HS-5 (cell line): ENCODE measurements around the gene FMNL3.

ENCODE experiments used
- DNase-seq: peaks from one replicate; pipeline ENCODE4 v3.0.0-alpha.2; 2012; ENCODE audit warnings: low read depth

FMNL3 gene

DNA sequence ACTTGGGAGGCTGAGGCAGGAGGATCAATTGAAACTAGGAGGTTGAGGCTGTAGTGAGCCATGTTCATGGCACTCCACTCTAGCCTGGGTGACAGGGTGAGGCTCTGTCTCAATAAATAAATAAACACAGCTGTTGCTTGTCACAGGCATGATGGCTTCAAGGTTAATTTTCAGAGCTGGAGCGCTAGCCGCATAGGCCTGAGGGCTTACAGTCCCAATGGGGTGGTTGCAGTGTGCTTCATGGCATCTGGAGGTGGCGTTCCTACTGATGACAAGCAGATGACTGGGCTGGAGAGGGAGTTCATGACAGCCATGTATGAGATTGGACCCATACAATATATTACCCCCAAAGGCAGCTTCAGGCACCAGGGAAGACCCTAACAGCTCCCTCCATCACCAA lies 1.6 kb upstream of the FMNL3 start:
- no peak for DNase-seq

DNA sequence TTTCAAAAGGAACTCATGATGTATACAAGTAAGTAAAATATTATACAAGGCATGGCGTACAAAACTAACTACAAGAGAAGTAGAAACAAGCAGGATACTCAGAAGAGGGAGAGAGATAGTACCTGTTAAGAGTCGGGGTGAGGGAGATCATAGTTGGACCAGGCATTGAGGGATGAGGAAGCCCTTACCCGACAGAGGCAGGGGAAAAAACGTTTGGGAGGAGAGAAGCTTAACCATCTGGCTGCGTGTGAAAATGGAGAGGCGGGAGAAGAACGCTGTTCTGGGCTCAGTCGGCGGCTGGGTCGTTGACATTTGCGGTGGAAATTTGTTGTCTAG lies 575 bp upstream of the FMNL3 start:
- no peak for DNase-seq

DNA sequence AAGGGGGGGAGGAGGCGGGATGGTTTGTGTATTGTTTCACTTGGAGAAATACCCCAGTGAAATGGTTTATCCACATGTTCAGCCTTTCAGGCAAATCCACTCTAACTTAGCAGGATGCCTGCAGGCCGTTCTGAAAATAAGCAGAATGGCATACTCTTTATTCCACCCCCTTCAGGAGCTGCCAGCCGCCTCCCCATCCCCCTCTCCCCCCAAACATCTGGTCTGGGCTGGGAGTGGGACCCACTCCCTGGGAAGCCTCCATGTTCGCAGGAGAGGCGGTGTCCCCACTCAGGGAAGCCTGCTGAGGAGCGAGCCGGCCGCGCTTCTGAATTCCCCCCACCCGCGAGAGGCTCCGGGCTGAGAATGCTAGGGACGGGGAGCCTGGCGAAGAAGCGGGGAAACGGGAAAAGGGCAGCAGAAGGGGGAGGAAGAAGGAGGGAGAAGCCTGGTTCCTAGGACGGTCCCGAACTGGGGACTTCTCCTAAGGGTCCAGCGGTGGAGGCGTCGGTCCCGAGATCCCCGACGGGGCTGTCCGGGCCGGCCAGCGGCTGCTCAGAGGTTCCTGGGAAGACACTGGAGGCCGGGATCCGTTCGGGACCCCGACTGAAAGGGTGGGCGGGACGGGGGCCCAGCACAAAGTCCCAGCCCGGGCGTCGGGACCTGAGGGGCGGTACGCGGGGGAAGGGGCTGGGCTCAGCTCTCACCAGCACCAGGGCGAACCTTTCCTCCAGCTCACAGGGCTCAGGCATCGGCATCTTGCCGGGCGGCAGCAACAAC lies 666 bp downstream of the FMNL3 start:
- DNase-seq: peak; percentile 4

DNA sequence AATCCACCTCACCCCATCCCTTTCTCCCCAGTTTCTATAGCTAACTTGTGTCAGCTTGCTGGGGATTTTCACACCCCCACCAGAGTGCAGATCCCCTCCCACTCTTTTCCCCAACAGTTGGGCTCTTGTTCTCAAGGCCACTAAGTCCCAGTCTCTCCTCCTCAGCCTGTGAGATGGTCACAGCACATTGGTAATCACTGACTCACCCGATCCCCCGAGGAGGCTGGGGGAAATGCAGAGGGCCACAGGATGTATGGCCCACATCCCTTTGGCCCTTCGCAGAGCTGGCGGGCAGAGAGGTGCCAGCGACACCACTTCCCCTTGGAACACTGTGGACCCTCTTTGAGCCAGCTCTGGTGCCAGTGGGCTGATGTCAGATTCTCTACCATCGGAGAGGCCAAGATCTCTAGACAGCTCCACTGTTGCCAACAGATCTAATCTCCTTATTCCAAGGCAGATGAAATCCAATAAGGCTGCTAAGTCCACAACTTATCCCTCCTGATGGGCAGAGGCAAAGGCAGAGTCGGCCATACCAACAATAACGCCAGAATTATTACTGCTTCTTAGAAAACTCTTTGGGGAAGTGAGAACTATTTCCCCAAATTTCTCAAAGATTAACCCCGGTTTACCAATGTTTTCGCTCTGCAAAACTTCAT lies 1.6 kb downstream of the FMNL3 start:
- peak; percentile 43 for DNase-seq

DNA sequence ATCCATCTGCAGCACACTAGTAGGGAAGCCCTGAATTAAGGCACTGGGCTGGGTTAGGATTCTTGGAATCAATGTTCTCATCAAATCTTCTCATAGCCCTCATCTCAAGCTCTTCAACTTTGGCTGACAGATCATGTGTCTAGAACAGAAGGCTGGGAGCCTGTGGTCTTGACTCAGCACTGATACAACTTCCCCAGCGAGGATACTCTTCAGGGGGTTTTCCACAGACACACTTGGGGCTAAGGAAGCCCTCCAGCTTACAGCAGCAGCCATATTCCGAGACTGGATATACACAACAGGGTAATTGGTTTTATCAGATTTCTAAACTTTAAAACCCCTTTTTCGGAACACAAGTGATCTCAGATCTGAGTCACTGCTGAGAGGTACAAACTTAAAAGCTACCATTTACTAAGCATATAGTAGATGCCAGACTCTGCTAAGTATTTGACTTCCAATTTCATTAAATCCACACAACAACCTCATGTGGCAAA lies 3.5 kb downstream of the FMNL3 start:
- peak; percentile 51 for DNase-seq

DNA sequence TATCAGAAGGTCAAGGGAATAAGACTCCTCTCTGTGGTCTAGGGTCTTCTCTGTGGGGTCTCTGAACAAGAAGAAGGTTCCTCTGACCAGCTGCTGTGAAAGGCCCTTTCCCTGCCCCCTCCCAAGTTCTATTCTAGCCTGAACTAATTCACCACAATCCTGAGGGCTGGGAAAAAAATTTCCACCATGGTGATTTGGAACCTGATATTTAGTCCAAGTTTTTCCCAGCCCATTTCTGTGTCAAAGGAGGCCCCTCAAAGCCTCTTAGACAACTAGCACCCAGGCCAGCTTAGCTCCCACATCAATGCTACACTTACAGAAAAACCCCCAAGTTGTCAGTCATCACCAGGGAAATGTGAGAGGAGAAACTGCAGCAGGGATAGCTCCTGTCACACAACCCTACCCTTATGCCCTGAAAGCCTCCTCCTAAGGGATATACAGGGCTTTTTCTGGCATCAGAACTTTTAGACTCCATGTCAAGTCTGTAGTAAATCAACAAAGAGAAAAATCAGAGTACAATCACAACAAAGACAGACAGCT lies 4.5 kb downstream of the FMNL3 start:
- DNase-seq: no peak

DNA sequence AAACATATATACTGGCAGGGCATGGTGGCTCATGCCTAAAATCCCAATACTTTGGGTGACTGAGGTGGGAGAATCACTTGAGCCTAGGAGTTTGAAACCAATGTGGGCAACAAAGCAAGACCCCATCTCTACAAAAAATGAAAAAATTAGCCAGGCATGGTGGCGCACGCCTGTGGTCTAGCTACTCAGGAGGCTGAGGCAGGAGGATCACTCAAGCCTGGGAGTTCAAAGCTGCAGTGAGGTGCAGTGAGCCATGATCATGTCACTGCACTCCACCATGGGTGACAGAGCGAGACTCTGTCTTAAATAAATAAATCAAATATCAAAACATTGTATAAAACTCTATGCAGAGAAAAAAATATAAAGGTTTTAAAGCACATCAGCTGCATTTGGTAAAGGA lies 5.2 kb downstream of the FMNL3 start:
- no peak for DNase-seq

DNA sequence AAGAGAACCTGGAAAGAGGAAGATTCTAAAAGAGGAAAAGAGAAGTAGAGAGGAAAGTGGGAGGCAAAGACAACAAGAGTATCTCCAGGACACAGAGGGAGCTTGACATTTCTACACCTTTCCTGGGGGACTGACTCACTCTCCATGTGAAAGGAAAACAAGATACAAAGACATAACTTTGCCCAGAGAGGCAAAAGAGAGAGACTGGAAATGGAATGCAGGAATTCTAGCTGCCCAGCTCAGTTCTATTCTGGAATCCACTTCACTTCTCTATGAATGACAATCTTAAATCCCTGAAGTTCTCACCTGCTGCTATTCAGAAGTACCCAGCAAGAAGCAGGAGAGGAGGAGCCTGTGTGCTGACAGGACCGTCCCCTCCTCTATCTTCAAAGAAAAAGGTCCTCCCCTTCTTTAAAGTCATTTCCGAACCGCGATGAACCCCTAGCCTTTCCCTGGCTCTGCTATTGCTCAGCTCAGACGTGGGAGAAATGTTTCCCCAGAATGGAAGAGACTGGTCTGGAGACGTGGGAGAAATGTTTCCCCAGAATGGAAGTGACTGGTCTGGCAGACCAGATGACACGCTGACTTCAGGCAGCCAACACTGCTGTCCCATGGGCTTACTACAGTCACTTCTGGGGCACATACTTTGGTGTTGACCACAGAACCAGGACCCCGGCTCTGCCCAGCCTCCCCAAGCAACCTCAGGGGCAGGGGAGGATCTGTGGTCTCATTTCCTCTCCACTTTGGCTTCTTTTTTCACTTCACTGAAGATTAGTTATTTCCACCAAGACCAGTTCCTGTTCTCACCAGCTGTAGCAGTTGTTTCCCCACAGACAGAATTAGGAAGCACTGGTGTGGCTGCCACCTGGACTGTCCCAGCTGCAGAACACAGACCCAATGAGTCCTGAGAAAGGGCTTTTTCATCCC lies 8.3 kb downstream of the FMNL3 start:
- DNase-seq: peak; percentile 25

DNA sequence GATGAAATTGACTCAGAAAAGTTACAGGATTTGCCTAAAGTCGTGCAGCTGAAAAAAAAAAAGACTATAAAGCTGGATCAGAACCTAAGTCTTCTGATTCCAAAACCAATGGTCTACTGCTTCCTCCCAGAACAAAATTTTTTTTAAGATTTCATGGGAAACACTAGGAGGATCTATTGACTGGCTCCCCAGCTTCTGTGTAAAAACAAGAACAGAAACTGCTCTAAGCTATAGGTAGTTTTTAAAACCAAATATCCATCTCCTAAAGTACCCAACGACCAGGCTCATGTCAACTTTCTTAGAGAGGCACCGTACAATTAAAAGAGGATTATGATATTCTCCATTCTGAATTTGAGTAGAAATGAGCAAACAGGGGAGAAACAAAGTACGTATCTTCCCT lies 9.4 kb downstream of the FMNL3 start:
- no peak for DNase-seq

DNA sequence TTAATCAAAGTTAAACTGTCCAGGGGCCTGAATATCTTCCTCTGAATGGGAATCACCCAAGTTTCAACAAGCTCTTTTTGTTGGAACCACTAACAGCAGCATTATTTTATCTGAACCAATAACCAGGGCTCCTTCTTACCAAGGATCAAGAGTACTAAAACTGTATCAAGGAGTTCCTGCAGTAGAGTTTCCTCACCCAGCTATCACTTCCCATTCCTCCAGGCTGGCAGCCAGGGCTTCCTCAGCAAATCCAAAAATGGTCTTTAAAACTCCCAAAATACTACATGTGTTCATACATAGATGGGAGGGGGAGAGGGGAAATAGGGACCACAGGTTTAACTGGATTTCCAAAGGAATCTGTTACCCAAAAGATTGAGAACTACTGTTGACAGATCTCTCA lies 10.5 kb downstream of the FMNL3 start:
- no peak for DNase-seq

DNA sequence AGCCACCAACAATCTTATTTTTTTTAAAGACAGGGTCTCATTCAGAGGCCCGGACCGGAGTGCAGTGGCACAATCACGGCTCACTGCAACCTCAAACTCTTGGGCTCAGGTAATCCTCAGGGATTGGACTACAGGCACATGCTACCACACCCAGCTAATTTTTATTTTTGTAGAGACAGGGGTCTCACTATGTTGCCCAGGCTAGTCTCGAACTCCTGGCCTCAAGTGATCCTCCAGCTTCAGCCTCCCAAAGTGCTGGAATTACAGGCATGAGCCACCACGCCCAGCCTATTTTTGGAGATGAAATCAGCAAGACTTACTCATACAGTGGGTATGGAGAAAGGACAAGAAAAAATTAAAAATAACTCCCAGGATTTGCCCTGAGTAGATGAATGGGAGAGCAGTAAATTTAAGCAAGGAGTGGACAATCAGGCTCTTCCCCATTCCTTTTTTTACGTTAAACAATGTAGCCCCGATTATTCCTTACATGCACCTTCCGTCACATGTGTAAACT lies 13.2 kb downstream of the FMNL3 start:
- DNase-seq: no peak

DNA sequence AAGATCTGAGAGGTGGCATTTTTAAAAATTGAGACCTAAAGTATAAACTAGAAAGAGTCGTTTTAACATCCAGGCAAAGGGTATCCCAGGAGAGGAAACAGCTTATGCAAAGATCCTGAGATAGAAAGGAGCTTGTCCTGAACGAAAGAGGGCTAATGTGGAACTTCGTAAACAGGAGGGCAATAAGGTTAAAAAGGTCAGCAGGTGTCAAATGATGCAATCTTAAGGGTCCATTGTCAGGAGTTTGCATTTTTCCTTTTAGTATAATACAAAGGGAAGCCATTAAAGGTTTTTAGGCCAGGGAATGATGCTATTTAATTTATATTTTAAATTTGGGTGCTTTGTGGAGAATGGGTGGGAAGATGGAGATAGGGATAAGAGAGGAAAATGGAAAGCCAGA lies 14.4 kb downstream of the FMNL3 start:
- no peak for DNase-seq

DNA sequence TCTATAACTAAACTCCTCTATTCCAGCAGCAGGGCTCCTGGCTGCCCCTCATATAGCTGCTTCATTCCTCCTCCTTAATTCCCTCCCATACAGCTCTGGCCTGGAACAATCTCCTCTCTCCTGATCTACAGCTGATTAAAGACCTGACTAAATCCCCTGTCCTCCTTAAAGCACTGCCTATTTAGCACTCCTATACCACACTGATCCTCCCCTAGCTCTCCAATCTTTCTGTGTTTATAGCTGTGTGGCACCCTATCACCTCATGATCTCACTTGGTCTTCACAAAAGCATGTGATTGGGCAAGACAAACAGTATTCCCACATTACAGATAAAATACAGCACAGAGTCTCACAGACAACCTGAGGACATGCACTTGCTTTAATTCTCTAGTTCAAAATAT lies 17.4 kb downstream of the FMNL3 start:
- DNase-seq: no peak

DNA sequence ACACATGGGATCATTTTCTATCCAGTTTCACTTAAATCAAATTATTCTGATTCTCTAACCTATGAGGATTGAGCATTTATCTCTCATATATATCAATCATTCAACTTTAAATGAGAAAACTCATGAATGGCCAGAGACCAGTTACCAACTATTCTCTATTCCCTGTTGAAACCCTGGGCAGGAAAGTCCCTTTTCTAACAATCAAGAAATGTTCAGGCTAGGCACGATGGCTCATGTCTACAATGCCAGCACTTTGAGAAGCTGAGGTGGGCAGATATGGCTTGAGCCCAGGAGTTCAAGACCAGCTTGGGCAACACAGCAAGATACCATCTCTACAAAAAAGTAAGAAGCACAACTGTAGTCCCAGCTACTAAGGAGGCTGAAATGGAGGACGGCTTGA lies 18.0 kb downstream of the FMNL3 start:
- no peak for DNase-seq

DNA sequence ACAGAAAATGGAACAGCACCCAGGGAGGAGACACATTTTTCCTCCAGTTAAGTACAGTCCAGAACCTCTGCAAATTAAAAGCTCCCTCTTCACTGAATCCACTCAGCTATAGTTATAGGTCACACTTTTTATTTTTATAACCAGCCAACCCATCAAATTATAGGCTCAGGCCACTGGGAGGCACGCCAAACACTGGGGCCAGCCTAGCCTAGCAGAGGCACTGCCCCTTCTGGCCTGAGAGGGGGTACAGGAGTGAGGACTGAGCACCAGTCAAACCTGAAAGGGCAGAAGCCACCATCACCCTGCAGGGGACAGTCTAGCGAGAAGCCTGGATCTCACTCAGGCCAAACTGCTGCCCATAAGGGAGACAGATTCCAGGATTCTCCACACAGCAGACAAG lies 19.3 kb downstream of the FMNL3 start:
- DNase-seq: no peak

DNA sequence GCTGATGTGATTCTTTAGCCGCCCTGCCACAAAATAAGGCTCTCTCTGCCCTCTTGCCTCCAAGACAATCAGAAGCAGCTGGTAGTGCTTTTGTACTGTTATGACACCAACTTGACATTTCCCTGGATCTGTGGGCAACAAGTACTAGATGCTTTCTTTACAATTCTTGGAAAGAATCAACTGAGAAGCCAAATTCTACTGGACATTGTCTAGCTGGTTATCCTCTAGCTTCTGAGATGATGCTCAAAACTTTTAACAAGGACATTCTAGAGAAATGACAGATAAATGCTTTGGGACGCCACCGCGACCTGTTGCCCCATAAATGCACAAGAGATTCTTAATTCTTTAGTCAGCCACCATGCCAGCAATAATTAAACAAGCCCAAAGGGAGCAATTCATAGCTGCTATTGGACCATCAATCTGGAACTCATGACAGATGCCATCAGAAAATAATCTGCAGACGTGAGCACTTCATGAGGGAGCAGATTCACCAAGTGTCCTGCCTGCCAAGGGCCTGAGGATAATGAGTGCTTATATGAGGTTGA lies 22.8 kb downstream of the FMNL3 start:
- DNase-seq: no peak

DNA sequence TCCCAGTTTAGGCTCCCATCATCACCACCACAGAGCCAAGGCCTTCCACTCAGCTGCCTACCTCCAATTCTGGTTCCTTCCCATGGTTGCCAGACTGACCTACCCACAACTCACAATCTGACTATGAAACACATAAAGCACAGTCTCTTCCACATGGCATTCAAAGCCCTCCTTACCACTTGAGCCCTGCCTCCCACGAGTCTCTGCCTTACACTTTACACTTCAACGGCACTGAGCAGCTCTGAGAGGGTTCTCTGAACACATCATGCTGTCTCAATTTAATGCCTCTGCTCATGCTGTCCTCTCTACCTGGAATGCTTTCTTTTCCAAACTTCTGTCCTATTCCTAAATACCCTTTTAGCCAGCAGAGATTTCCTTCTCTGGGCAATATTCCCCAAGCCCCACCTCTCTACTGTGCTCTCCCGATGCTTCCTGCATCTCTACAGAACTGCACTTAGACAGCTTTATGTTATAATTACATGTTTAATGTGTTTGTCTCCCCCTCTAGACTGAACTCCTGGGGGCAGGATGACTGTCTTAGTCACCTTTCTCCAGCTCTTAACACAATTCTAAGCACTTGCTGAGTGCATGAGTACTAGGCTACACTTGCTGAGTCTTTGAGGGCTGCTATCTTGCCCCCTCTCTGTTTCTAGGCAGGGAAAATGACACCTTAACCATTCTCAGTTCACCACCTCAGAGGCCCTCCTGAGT lies 23.5 kb downstream of the FMNL3 start:
- DNase-seq: no peak

DNA sequence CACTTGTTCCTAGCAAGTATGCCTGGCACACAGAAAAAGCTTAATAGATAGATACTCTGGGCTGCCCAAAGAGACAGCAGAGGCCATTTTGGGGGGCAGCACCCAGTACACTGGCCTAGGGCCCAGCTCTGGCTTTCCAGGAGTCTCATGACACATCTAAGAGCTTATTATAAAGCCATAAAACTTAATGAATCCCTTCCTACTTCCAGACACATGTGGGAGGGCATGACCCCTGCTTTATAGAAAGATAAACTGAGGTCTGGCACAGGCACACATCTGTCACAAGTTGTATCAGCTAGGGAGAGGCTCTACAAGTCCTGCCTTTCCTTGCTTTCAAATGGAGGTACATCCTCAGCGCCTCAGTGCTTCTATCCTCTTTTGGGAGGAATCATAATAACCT lies 27.1 kb downstream of the FMNL3 start:
- DNase-seq: no peak

DNA sequence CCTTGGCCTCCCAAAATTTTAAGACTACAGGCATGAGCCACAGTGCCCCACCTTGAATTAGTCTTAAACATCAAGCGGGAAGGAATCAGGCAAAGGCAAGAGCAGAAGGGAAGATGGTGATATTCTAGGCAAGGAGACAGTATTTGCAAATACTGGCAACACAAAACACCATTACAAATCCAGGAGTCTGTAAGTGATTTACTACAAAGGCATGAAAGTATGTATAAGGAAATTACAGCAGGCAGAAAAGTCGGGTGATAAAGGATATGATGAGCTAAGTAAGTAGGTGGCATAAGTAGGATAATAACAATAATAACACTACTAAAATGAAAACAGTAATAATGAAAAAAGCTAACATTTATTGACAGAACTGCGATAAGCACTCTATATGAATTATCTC lies 28.5 kb downstream of the FMNL3 start:
- no peak for DNase-seq

DNA sequence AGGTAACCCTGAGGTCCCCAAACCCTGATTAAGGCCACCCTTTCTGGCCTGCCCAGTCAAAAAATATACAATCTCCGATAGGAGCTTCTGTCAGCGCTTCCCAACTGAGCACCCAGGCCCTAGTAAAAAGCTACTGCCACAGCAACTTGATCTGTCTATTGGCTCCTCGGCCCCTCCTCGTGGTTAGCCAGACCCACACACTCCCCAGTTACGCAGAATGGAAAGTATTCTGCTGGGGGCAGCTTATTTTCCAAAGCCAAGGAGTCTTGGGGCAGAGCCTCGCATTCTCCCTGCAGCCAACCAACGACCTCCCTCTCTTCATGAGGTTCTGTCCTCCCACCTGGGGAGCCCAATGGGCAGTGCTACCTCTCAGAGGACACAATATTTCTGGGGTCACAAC lies 32.1 kb downstream of the FMNL3 start:
- DNase-seq: no peak

DNA sequence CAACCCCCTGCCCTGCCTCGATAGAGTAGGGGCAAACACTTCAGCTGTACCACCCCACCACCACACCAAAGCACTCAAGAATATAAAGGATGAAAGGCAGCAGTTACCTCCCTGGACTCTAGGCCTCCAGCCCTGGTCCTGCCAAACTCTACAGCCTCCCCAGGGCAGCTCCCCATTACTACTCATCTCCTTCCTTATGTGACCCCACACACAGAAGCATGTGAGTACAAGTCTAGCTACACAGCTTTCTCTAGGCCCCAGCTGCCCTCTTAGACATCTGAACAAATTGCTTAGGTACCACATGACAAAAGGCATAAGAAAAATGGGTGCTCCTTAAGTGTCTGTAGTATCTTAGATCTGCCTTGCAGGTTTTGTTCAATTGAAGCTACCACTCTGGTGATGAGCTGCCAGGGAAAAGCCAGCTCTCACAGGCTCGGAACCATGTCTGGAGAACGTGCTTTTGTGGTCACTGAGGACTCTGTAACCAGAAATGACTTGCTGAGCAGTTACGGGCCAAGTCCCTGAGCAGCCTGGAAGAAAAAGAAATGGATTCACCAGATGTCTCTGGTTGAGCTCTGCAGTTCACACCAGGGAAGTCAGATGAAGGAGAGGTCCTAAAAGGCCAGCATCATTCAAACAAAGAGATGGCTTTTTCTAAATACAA lies 32.8 kb downstream of the FMNL3 start:
- no peak for DNase-seq
